Activated naive CD4-positive, alpha-beta T cell treated with anti-CD3 and anti-CD28 coated beads for 36 hours (primary cell): ENCODE data around the gene GSK3B. TPM values are rescaled to one million over a fixed set of nuclear protein-coding genes. Genes with fewer than 3 reads are reported as not detected.
"Not testable (repeated sequence)": the region's sequence is repeated elsewhere in the genome, so short reads cannot be mapped to it uniquely, and the experiment has no call there.

Experiments
- CTCF ChIA-PET: fragments of 350-600 bp; sonication (Branson Sonifier 250); formaldehyde crosslinking; loops from one replicate; lab custom pipeline; 2021; ENCODE audit warnings: antibody characterized with exemption; lab: Charles Lee
- DNase-seq: peaks from one replicate; pipeline ENCODE4 v3.0.0-alpha.2; 2020
- H3K27ac Mint-ChIP-seq: one replicate; pipeline ENCODE4 v1.8.0; 2021; ENCODE audit warnings: mild to moderate bottlenecking, mixed read lengths
- H3K27me3 Mint-ChIP-seq: one replicate; pipeline ENCODE4 v1.8.0; 2021; ENCODE audit warnings: low read depth, mixed read lengths
- H3K36me3 Mint-ChIP-seq: one replicate; pipeline ENCODE4 v1.8.0; 2021; ENCODE audit warnings: low read depth, mixed read lengths
- H3K4me1 Mint-ChIP-seq: one replicate; pipeline ENCODE4 v1.8.0; 2021; ENCODE audit warnings: low read depth, mixed read lengths
- H3K4me3 Mint-ChIP-seq: one replicate; pipeline ENCODE4 v1.8.0; 2021; ENCODE audit warnings: mild to moderate bottlenecking, moderate library complexity, mixed read lengths
- H3K9me3 Mint-ChIP-seq: one replicate; pipeline ENCODE4 v1.8.0; 2021; ENCODE audit warnings: mixed read lengths
- intact Hi-C: fragments of 100-400 bp; cut with micrococcal nuclease; formaldehyde crosslinking; loops from one replicate; pipeline ENCODE4 v1.15.1; 2023
- total RNA-seq, 2 experiments: library from RNA; stranded (reverse); gene quantifications; one replicate each; pipeline ENCODE4 v1.2.3, GENCODE V29; 2021

Gene GSK3B
- total RNA-seq, 2 experiments from 2014 or later = 25.9 to 27.8 TPM

DNA sequence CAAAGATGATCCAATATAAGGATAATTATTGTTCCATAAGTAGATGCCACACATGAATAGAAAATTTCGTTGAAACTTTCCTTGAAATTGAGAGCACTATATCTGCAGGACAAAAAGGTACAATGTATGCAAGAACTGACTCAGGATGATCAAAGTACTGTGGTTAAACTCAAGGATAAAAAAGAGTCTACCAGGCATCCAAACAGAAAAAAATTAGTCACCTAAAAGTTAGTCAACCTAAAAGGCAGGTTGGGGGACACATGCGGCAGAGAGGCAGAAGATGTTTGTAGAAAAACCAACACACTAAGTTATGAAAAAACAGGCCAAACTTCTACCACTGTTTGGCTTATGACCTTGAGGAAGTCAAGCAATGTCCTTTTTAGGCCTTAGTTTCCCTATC lies 68.7 kb downstream of the GSK3B start:
- H3K4me3 Mint-ChIP-seq = no peak overlapping the region
- H3K9me3 Mint-ChIP-seq = no peaks in the 10 kb centered on the region
- H3K4me1 Mint-ChIP-seq = peaks cover 69% of the 10 kb centered on the region
- H3K27ac Mint-ChIP-seq = peak overlapping the region; percentile 48
- H3K27me3 Mint-ChIP-seq = no peaks in the 10 kb centered on the region
- H3K36me3 Mint-ChIP-seq = no peaks in the 10 kb centered on the region
- CTCF ChIA-PET = no interaction called here
- intact Hi-C loops = loop anchor here (1.0 to 5.0 kb wide), 2 partner anchors 70 to 88 kb away; no protein-coding TSS in a partner anchor
- peak; percentile 27 for DNase-seq

GRCh38 chr3:120024103-120024502 lies 70.1 kb downstream of the GSK3B start:
- Mint-ChIP-seq H3K4me3 (no peak overlapping the region), H3K27ac (no peak overlapping the region), H3K9me3 (no peaks in the 10 kb centered on the region), H3K36me3 (no peaks in the 10 kb centered on the region), H3K27me3 (no peaks in the 10 kb centered on the region), H3K4me1 (peaks cover 66% of the 10 kb centered on the region)
- DNase-seq = no peak
- intact Hi-C loops = no loop called here
- CTCF ChIA-PET = no interaction called here

DNA sequence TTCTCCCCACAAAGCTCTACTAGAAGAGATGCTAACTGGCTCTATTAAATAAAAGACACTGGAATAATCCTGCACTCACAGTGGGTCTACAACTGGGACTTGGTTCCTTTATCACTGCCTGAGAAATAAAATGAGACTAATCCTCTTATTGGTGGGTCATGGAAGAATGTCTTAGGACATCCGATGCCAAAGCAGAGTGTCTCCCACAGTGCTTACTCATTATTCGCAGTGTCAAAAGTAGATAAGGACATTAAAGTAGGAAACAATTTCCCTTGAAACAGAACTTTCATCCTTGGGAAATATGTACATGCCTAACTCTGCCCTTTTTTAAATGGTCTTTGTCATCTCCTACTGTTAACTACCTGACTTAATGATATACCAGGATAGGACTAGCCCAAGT lies 71.5 kb downstream of the GSK3B start:
- no peak for DNase-seq
- H3K4me3 Mint-ChIP-seq = no peak overlapping the region
- CTCF ChIA-PET = interaction anchor here (0.7 kb wide), 1 partner anchor 718 kb away, joined by 4 read pairs; no protein-coding TSS in a partner anchor
- H3K9me3 Mint-ChIP-seq = no peaks in the 10 kb centered on the region
- intact Hi-C loops = no loop called here
- no peak overlapping the region for H3K27ac Mint-ChIP-seq
- no peaks in the 10 kb centered on the region for H3K36me3 Mint-ChIP-seq
- H3K27me3 Mint-ChIP-seq = no peaks in the 10 kb centered on the region
- H3K4me1 Mint-ChIP-seq = peaks cover 69% of the 10 kb centered on the region

- no peaks in the 10 kb centered on the region for H3K27me3 Mint-ChIP-seq
- H3K27ac Mint-ChIP-seq = peak overlapping the region; percentile 36
These were observed 72.7 kb downstream of the GSK3B start for GRCh38 chr3:120021523-120021922.

DNA sequence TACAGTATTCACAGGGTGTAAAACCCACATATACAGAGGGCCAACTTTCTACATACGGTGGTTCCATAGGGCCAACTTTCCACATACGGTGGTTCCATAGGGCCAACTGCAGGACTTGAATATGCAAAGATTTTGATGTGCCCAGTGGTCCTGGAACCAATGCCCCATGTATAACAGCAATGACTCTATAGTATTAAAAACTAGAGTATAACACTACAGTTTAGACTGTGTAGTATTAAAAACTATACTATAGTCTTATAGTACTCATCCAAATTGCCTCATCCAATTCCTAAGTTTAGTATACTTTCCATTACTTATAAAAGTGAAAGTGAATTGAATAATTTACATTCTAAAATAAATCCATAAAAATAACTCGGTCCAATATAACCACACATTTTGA lies 75.9 kb downstream of the GSK3B start:
- no peak overlapping the region for H3K27ac Mint-ChIP-seq
- intact Hi-C loops = no loop called here
- CTCF ChIA-PET = no interaction called here
- no peaks in the 10 kb centered on the region for H3K36me3 Mint-ChIP-seq
- H3K4me1 Mint-ChIP-seq = peaks cover 58% of the 10 kb centered on the region
- H3K9me3 Mint-ChIP-seq = no peaks in the 10 kb centered on the region
- no peak for DNase-seq
- H3K27me3 Mint-ChIP-seq = no peaks in the 10 kb centered on the region
- no peak overlapping the region for H3K4me3 Mint-ChIP-seq

More at GRCh38 chr3:120021523-120021922, 72.7 kb downstream of the GSK3B start:
- Mint-ChIP-seq H3K9me3 (no peaks in the 10 kb centered on the region), H3K36me3 (no peaks in the 10 kb centered on the region), H3K4me1 (peaks cover 73% of the 10 kb centered on the region), H3K4me3 (no peak overlapping the region)
- CTCF ChIA-PET = no interaction called here
- intact Hi-C loops = no loop called here
- no peak for DNase-seq

DNA sequence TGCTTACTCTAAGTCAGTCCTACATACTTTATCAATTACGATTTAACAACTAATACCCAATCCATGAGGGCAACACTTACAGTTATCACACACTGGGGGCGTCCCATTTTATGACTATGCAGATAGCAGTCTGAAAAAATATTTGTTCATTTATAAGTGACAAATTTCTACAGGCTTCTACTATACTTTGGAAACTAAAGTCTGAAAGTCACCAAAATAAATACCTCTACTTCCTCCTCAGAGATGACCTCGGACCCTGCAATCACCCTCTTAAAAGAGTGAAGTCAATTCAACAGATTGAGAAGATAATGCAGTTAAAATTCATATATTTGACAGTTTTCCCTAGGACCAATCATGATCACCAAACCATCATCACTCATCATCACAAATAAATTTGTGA lies 76.6 kb downstream of the GSK3B start:
- Mint-ChIP-seq H3K9me3 (no peaks in the 10 kb centered on the region), H3K36me3 (no peaks in the 10 kb centered on the region), H3K4me1 (peaks cover 54% of the 10 kb centered on the region), H3K27me3 (no peaks in the 10 kb centered on the region), H3K4me3 (no peak overlapping the region), H3K27ac (no peak overlapping the region)
- no peak for DNase-seq
- CTCF ChIA-PET = no interaction called here
- intact Hi-C loops = no loop called here

- CTCF ChIA-PET = interaction anchor here (0.7 kb wide), 1 partner anchor 62 kb away, joined by 3 read pairs; no protein-coding TSS in a partner anchor
- Mint-ChIP-seq H3K4me1 (peaks cover 42% of the 10 kb centered on the region), H3K4me3 (no peak overlapping the region), H3K27me3 (no peaks in the 10 kb centered on the region), H3K36me3 (peaks cover 6% of the 10 kb centered on the region), H3K27ac (no peak overlapping the region), H3K9me3 (peaks cover 8% of the 10 kb centered on the region)
- intact Hi-C loops = no loop called here
- DNase-seq = no peak
These were observed 80.8 kb downstream of the GSK3B start for GRCh38 chr3:120013481-120013880.

- DNase-seq, H3K27ac Mint-ChIP-seq, CTCF ChIA-PET, H3K4me3 Mint-ChIP-seq, intact Hi-C loops, H3K27me3 Mint-ChIP-seq: not testable (repeated sequence)
- Mint-ChIP-seq H3K4me1 (peaks cover 46% of the 10 kb centered on the region), H3K36me3 (peaks cover 34% of the 10 kb centered on the region), H3K9me3 (peaks cover 31% of the 10 kb centered on the region)
These were observed 88.5 kb downstream of the GSK3B start for GRCh38 chr3:120005741-120006140.

DNA sequence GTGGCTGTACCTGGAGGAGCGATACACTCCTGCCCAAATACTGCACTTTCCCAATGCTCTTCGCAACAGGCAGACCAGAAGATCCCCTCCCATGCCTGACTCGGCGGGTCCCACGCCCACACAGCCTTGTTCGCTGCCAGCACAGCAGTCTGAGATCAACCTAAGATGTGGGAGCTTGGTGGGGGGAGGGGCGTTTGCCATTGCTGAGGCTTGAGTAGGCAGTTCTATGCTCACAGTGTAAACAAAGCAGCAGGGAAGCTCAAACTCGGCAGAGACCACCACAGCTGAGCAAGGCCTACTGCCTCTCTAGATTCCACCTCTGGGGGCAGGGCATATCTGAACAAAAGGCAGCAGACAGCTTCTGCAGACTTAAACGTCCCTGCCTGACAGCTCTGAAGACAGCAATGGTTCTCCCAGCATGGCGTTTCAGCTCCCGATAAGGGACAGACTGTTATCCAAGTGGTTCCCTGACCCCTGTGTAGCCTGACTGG lies 90.2 kb downstream of the GSK3B start:
- peaks cover 28% of the 10 kb centered on the region for H3K9me3 Mint-ChIP-seq
- intact Hi-C loops, H3K27me3 Mint-ChIP-seq, H3K4me3 Mint-ChIP-seq, H3K27ac Mint-ChIP-seq, CTCF ChIA-PET: not testable (repeated sequence)
- peak; percentile 15 for DNase-seq
- H3K36me3 Mint-ChIP-seq = peaks cover 48% of the 10 kb centered on the region
- H3K4me1 Mint-ChIP-seq = peaks cover 49% of the 10 kb centered on the region

- intact Hi-C loops = no loop called here
- peaks cover 25% of the 10 kb centered on the region for H3K4me1 Mint-ChIP-seq
- no peak for DNase-seq
- CTCF ChIA-PET = interaction anchor here (0.7 kb wide), 1 partner anchor 13 kb away, joined by 3 read pairs; no protein-coding TSS in a partner anchor
- no peak overlapping the region for H3K27ac Mint-ChIP-seq
- H3K9me3 Mint-ChIP-seq = no peaks in the 10 kb centered on the region
- H3K27me3 Mint-ChIP-seq = no peaks in the 10 kb centered on the region
- H3K4me3 Mint-ChIP-seq = no peak overlapping the region
- H3K36me3 Mint-ChIP-seq = peaks cover 37% of the 10 kb centered on the region
These were observed 96.1 kb downstream of the GSK3B start for GRCh38 chr3:119998166-119998565.

DNA sequence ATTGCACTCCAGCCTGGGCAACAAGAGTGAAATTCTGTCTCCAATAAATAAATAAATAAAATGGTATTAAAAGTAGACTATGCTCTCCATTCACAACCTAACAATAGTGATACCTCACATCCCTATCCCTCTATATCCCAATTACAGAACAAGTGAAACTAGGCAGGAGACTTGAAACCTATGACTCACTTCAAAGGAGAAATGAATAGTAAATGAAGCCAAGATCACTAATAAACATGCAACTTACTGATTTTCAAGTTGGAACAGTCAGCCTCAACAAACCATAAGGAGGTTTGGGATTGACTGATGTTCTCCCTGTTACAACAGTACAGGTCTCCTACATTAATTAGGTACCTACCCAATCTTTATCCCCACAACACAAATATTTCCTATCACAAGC lies 103.4 kb downstream of the GSK3B start:
- peaks cover 17% of the 10 kb centered on the region for H3K36me3 Mint-ChIP-seq
- no peak overlapping the region for H3K27ac Mint-ChIP-seq
- intact Hi-C loops = no loop called here
- peaks cover 26% of the 10 kb centered on the region for H3K4me1 Mint-ChIP-seq
- CTCF ChIA-PET = no interaction called here
- no peak overlapping the region for H3K4me3 Mint-ChIP-seq
- DNase-seq = no peak
- H3K27me3 Mint-ChIP-seq = no peaks in the 10 kb centered on the region
- H3K9me3 Mint-ChIP-seq = peaks cover 18% of the 10 kb centered on the region

DNA sequence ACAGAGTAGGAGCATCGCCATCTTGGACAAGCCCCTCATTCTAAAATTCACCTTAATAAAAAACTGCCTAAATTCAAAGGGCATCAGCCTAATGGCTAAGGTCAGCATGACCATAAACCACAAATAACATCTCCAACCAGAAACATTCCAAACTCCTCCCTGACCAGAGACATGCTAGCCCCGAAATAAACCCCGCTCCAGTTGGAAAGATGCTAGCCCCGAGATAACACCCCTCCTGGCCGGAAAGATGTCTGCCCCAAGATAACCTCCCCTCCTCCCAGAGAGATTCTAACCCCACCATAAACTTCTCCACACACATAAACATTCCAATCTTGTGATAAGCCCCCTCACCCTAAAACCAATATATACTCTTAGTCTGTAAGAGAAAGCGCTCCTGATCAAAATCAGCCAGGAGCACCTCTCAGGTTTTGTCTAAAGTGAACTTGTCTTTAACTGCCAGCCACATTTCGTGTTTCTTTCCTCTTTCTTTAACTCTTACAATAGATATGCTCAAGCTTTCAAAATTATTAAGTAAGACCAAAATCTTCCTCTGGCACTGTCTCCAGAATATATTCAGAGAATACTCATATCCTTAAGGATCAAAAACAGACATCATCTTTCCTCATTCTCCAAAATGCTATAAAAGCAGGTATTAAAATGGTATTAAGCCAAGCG lies 104.1 kb downstream of the GSK3B start:
- H3K9me3 Mint-ChIP-seq = peaks cover 26% of the 10 kb centered on the region
- H3K4me1 Mint-ChIP-seq = peaks cover 31% of the 10 kb centered on the region
- H3K27me3 Mint-ChIP-seq = no peaks in the 10 kb centered on the region
- H3K4me3 Mint-ChIP-seq = no peak overlapping the region
- CTCF ChIA-PET = no interaction called here
- intact Hi-C loops = no loop called here
- peaks cover 24% of the 10 kb centered on the region for H3K36me3 Mint-ChIP-seq
- no peak overlapping the region for H3K27ac Mint-ChIP-seq
- DNase-seq = no peak

GRCh38 chr3:119986812-119987211 lies 107.4 kb downstream of the GSK3B start:
- intact Hi-C loops, H3K27me3 Mint-ChIP-seq, H3K27ac Mint-ChIP-seq, CTCF ChIA-PET, H3K4me3 Mint-ChIP-seq, DNase-seq: not testable (repeated sequence)
- Mint-ChIP-seq H3K9me3 (peaks cover 49% of the 10 kb centered on the region), H3K4me1 (peaks cover 35% of the 10 kb centered on the region), H3K36me3 (peaks cover 47% of the 10 kb centered on the region)
